ENCODE results near the gene RPS3.
"Not testable (repeated sequence)": the region's sequence is repeated elsewhere in the genome, so short reads cannot be mapped to it uniquely, and the experiment has no call there.

- TF ChIP-seq EP300 (IDR thresholded peaks at IDR 0.05); HEYL (CRISPR knock-in tag; IDR thresholded peaks at IDR 0.05); MAFK (IDR thresholded peaks at IDR 0.05; ENCODE audit: partially characterized antibody); POLR2A (IDR thresholded peaks at IDR 0.05; ENCODE audit: low read length); ELK1 (IDR thresholded peaks at IDR 0.05; ENCODE audit: low read depth, low read length); CEBPB (IDR thresholded peaks at IDR 0.05); ZNF302 (CRISPR knock-in tag; IDR thresholded peaks at IDR 0.05); CHD2 (IDR thresholded peaks at IDR 0.05; ENCODE audit: low read length, partially characterized antibody); JUNB (IDR thresholded peaks at IDR 0.05); CBX8 (IDR thresholded peaks at IDR 0.05); POLR2AphosphoS2 (conservative IDR thresholded peaks at IDR 0.05; ENCODE audit: low read length): not testable (repeated sequence)
- TF ChIP-seq, protein P1, sequence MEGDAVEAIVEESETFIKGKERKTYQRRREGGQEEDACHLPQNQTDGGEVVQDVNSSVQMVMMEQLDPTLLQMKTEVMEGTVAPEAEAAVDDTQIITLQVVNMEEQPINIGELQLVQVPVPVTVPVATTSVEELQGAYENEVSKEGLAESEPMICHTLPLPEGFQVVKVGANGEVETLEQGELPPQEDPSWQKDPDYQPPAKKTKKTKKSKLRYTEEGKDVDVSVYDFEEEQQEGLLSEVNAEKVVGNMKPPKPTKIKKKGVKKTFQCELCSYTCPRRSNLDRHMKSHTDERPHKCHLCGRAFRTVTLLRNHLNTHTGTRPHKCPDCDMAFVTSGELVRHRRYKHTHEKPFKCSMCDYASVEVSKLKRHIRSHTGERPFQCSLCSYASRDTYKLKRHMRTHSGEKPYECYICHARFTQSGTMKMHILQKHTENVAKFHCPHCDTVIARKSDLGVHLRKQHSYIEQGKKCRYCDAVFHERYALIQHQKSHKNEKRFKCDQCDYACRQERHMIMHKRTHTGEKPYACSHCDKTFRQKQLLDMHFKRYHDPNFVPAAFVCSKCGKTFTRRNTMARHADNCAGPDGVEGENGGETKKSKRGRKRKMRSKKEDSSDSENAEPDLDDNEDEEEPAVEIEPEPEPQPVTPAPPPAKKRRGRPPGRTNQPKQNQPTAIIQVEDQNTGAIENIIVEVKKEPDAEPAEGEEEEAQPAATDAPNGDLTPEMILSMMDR (IDR thresholded peaks at IDR 0.05), result not testable (repeated sequence)
These were observed 10.7 kb downstream of the RPS3 start for GRCh38 chr11:75409971-75410370.

All from A549 (cell line).